SU-DHL-6 (cell line): ENCODE data around the gene HSPA9.

Source experiments
- H2AFZ ChIP-seq: fragments of 200-600 bp; sonication (generic); 2 replicates; pipeline ENCODE4 v1.6.1; 2014; ENCODE audit warnings: low read depth, mild to moderate bottlenecking, moderate library complexity, mixed read lengths, antibody characterized with exemption, low read length; ENCODE audit not compliant: severe bottlenecking
- H3F3A ChIP-seq: fragments of 200-600 bp; shearing (Covaris generic); 2 replicates; pipeline ENCODE4 v1.6.0; 2016; ENCODE audit warnings: antibody characterized with exemption, mild to moderate bottlenecking; ENCODE audit not compliant: insufficient read depth
- H3K27ac ChIP-seq: fragments of 200-600 bp; sonication (generic); 2 replicates; pipeline ENCODE4 v1.5.1; 2016; ENCODE audit warnings: low read depth, mild to moderate bottlenecking, low read length, moderate library complexity, mixed read lengths
- H3K27me3 ChIP-seq: fragments of 200-600 bp; sonication (generic), shearing (Covaris generic); 2 replicates; pipeline ENCODE4 v1.6.0; 2014; ENCODE audit warnings: mild to moderate bottlenecking, low read length
- H3K36me3 ChIP-seq: fragments of 200-600 bp; sonication (generic); 2 replicates; pipeline ENCODE4 v1.6.1; 2014; ENCODE audit warnings: mild to moderate bottlenecking, low read length, mixed read lengths
- H3K4me2 ChIP-seq: fragments of 300-600, 200-600 bp; shearing (Covaris generic), sonication (generic); 2 replicates; pipeline ENCODE4 v1.6.0; 2014; ENCODE audit warnings: low read length, low read depth, mild to moderate bottlenecking; ENCODE audit not compliant: poor library complexity, severe bottlenecking
- H3K4me3 ChIP-seq: fragments of 200-600 bp; sonication (generic); 2 replicates; pipeline ENCODE4 v1.5.1; 2014; ENCODE audit warnings: antibody characterized with exemption, low read length, mild to moderate bottlenecking, mixed read lengths; ENCODE audit not compliant: insufficient read depth, poor library complexity, severe bottlenecking
- H3K79me2 ChIP-seq: fragments of 200-600 bp; sonication (generic); 2 replicates; pipeline ENCODE4 v1.6.1; 2014; ENCODE audit warnings: mild to moderate bottlenecking, low read length, moderate library complexity; ENCODE audit not compliant: insufficient read depth
- H3K9ac ChIP-seq: fragments of 200-600 bp; sonication (generic); 2 replicates; pipeline ENCODE4 v1.7.0; 2014; ENCODE audit warnings: mild to moderate bottlenecking, low read length
- H3K9me2 ChIP-seq: fragments of 200-600 bp; sonication (generic); replicated peaks from 2 replicates; pipeline ENCODE4 v1.6.1; 2014; ENCODE audit warnings: low read length; ENCODE audit not compliant: insufficient read depth
- H3K9me3 ChIP-seq: fragments of 200-600 bp; sonication (generic); 2 replicates; pipeline ENCODE4 v1.6.1; 2014; ENCODE audit warnings: low read length, mixed read lengths; ENCODE audit not compliant: insufficient read depth
- H4K20me1 ChIP-seq: fragments of 200-600 bp; sonication (generic); 2 replicates; pipeline ENCODE4 v1.6.1; 2014; ENCODE audit warnings: low read depth, mild to moderate bottlenecking, antibody characterized with exemption, low read length, moderate library complexity, mixed read lengths
- CTCF ChIP-seq: fragments of 200-600 bp; sonication (generic); IDR thresholded peaks from one replicate; pipeline ENCODE4 v1.5.1; 2017; ENCODE audit warnings: antibody characterized with exemption, mild to moderate bottlenecking, low read length, moderate library complexity; ENCODE audit not compliant: insufficient read depth, poor library complexity, severe bottlenecking
- EZH2phosphoT487 ChIP-seq: fragments of 200-600 bp; sonication (generic), shearing (Covaris generic); conservative IDR thresholded peaks from 2 replicates; pipeline ENCODE4 v1.6.1; 2018; ENCODE audit warnings: mild to moderate bottlenecking, antibody characterized with exemption, low read length, moderate library complexity, mixed read lengths

The HSPA9 gene

GRCh38 chr5:138563340-138564118 lies 11.7 kb downstream of the HSPA9 start:
- Histone ChIP-seq H3K79me2 (peaks cover 60% of the 10 kb centered on the region), H3K9me3 (no peaks in the 10 kb centered on the region), H3K27ac (no peak overlapping the region), H4K20me1 (peaks cover 19% of the 10 kb centered on the region; the same call in 1 of the 2 replicates), H3K9me2 (no peaks in the 10 kb centered on the region), H3K36me3 (peaks cover 60% of the 10 kb centered on the region), H3F3A (no peaks in the 10 kb centered on the region), H3K9ac (no peak overlapping the region), H2AFZ (no peak overlapping the region), H3K27me3 (no peaks in the 10 kb centered on the region), H3K4me2 (no peak overlapping the region), H3K4me3 (no peak overlapping the region)
- TF ChIP-seq CTCF (no peak), EZH2phosphoT487 (no peak)

GRCh38 chr5:138560971-138561370 lies 14.2 kb downstream of the HSPA9 start:
- Histone ChIP-seq H3K4me2 (no peak overlapping the region), H2AFZ (no peak overlapping the region), H3K27me3 (no peaks in the 10 kb centered on the region), H3K27ac (no peak overlapping the region), H3F3A (peaks cover 14% of the 10 kb centered on the region; the same call in 1 of the 2 replicates), H3K4me3 (no peak overlapping the region), H3K79me2 (peaks cover 35% of the 10 kb centered on the region), H4K20me1 (peaks cover 15% of the 10 kb centered on the region; the same call in 1 of the 2 replicates), H3K9me2 (no peaks in the 10 kb centered on the region), H3K9ac (no peak overlapping the region), H3K36me3 (peaks cover 63% of the 10 kb centered on the region), H3K9me3 (no peaks in the 10 kb centered on the region)
- no peak for TF ChIP-seq CTCF
- no peak for TF ChIP-seq EZH2phosphoT487

- Histone ChIP-seq H3F3A (peaks cover 24% of the 10 kb centered on the region), H3K4me2 (no peak overlapping the region), H3K27ac (no peak overlapping the region), H3K27me3 (no peaks in the 10 kb centered on the region), H2AFZ (no peak overlapping the region), H3K79me2 (peaks cover 25% of the 10 kb centered on the region), H3K9me2 (no peaks in the 10 kb centered on the region), H3K4me3 (no peak overlapping the region), H3K9ac (no peak overlapping the region), H3K36me3 (peaks cover 65% of the 10 kb centered on the region), H4K20me1 (peaks cover 6% of the 10 kb centered on the region; the same call in 1 of the 2 replicates), H3K9me3 (no peaks in the 10 kb centered on the region)
- TF ChIP-seq EZH2phosphoT487 (no peak), CTCF (no peak)
These were observed 15.3 kb downstream of the HSPA9 start for GRCh38 chr5:138559937-138560336.
